HepG2 (cell line): ENCODE data around the gene TM9SF2. TPM values are rescaled to one million over a fixed set of nuclear protein-coding genes. Genes with fewer than 3 reads are reported as not detected.

ENCODE experiments used
- ATAC-seq: fragments of 200-7000 bp; cut with Tn5 transposase; 3 replicates; pipeline ENCODE4 v1.9.1; 2020; ENCODE audit warnings: mild to moderate bottlenecking, moderate library complexity
- BruUV-seq: library from RNA; stranded (reverse); fragments of 400-500 nt; replicated peaks from 2 replicates; lab custom pipeline; 2021; lab: Mats Ljungman, UMichigan
- CTCF ChIA-PET: fragments of 300-600 bp; formaldehyde crosslinking; extraction: SDS; loops from one replicate; lab custom pipeline; 2021; ENCODE audit warnings: low total read pairs, inconsistent platforms, low intra/inter-chr PET ratio; lab: Yijun Ruan, JAX
- POLR2A ChIA-PET: fragments of 350-600 bp; sonication (Branson Sonifier 250); formaldehyde crosslinking; loops from one replicate; lab custom pipeline; 2020; ENCODE audit warnings: antibody characterized with exemption, inconsistent platforms; lab: Yijun Ruan, JAX
- DNase-seq: peaks from one replicate; pipeline ENCODE4 v3.0.0-alpha.2; 2015; ENCODE audit warnings: low spot score
- FAIRE-seq: peaks from 3 replicates; lab custom pipeline; 2011; peaks lifted over from hg19 to GRCh38; lab: Jason Lieb, UNC
- H2AFZ ChIP-seq: one replicate; pipeline ENCODE4 v1.6.1; 2011; ENCODE audit warnings: low read length, inconsistent platforms
- H3K27ac ChIP-seq: fragments of 300-600 bp; 3 replicates; pipeline ENCODE4 v1.8.0; 2011; ENCODE audit warnings: mixed run types, mild to moderate bottlenecking, mixed read lengths, low read length, inconsistent platforms; ENCODE audit not compliant: insufficient read depth; ENCODE audit errors: extremely low read length
- H3K27me3 ChIP-seq, 2 experiments: fragments of 200-600 bp in 1 of 2; 2 replicates in 1 of 2; 3 replicates in 1 of 2; pipeline versions ENCODE4 v1.6.0 to v1.8.0; 2011; ENCODE audit warnings: low read length in 2 of 2, mild to moderate bottlenecking in 2 of 2, moderate library complexity in 2 of 2, inconsistent platforms in 1 of 2; ENCODE audit not compliant: insufficient read depth in 2 of 2, control insufficient read depth in 1 of 2
- H3K36me3 ChIP-seq, 2 experiments: fragments of 200-600 bp in 1 of 2; replicated peaks in 1 of 2; 2 replicates in 1 of 2; 3 replicates in 1 of 2; pipeline versions ENCODE4 v1.5.1 to v1.8.0; 2011; ENCODE audit warnings: low read length in 2 of 2, inconsistent platforms in 1 of 2; ENCODE audit not compliant: insufficient read depth in 2 of 2, control insufficient read depth in 1 of 2
- H3K4me1 ChIP-seq: 2 replicates; pipeline ENCODE4 v1.5.1; 2012; ENCODE audit warnings: low read length, inconsistent platforms; ENCODE audit not compliant: insufficient read depth
- H3K4me2 ChIP-seq: 2 replicates; pipeline ENCODE4 v1.6.0; 2011; ENCODE audit warnings: low read depth, low read length, inconsistent platforms
- H3K4me3 ChIP-seq, 3 experiments: fragments of 200-600 bp in 1 of 3; sonication (generic), shearing (Covaris generic) in 1 of 3; replicated peaks in 1 of 3; 2 replicates each; pipeline ENCODE4 v1.5.1; 2011 to 2016; ENCODE audit warnings: low read length in 3 of 3, inconsistent platforms in 2 of 3, low read depth in 2 of 3, mild to moderate bottlenecking in 2 of 3, control low read depth in 1 of 3, mixed read lengths in 1 of 3; ENCODE audit not compliant: insufficient read depth in 1 of 3
- H3K79me2 ChIP-seq: one replicate; pipeline ENCODE4 v1.6.1; 2011; ENCODE audit warnings: low read length, inconsistent platforms; ENCODE audit not compliant: insufficient read depth
- H3K9ac ChIP-seq: 2 replicates; pipeline ENCODE4 v1.6.0; 2011; ENCODE audit warnings: mild to moderate bottlenecking, low read depth, low read length, inconsistent platforms; ENCODE audit not compliant: insufficient read depth
- H3K9me3 ChIP-seq: 2 replicates; pipeline ENCODE4 v1.5.1; 2012; ENCODE audit warnings: mild to moderate bottlenecking, low read length
- H4K20me1 ChIP-seq: 2 replicates; pipeline ENCODE4 v1.6.0; 2011; ENCODE audit warnings: inconsistent platforms, mild to moderate bottlenecking, low read length, moderate library complexity; ENCODE audit not compliant: insufficient read depth
- AGO2 ChIP-seq: fragments of 200-400 bp; formaldehyde crosslinking; optimal IDR thresholded peaks from 2 replicates; pipeline ENCODE3; 2017; ENCODE audit warnings: mild to moderate bottlenecking, low read depth, low read length, moderate library complexity
- AKNA ChIP-seq: sonication (generic); formaldehyde crosslinking; IDR thresholded peaks from 2 replicates; pipeline ENCODE4 v1.4.0; 2020; ENCODE audit warnings: missing genetic modification reagents, borderline replicate concordance
- FOXA3 ChIP-seq: IDR thresholded peaks from 2 replicates; pipeline ENCODE4 v1.6.1; 2016; ENCODE audit warnings: missing genetic modification reagents, missing compliant biosample characterization
- MAFF ChIP-seq: IDR thresholded peaks from 2 replicates; pipeline ENCODE4 v1.6.1; 2011; ENCODE audit warnings: low read depth, low read length, improper control_type of control experiment
- MAFK ChIP-seq, 2 experiments: IDR thresholded peaks in 1 of 2; conservative IDR thresholded peaks in 1 of 2; 2 replicates each; pipeline ENCODE4 v1.6.1; 2011; ENCODE audit warnings: improper control_type of control experiment in 2 of 2, low read length in 2 of 2
- MLLT10 ChIP-seq: sonication (generic); formaldehyde crosslinking; IDR thresholded peaks from 2 replicates; pipeline ENCODE4 v1.4.0; 2020; ENCODE audit warnings: missing genetic modification reagents
- MLX ChIP-seq: IDR thresholded peaks from 2 replicates; pipeline ENCODE4 v1.6.1; 2016
- RAD51 ChIP-seq: fragments of 450-650 bp; IDR thresholded peaks from 2 replicates; pipeline ENCODE4 v1.6.1; 2016; ENCODE audit warnings: borderline replicate concordance
- USF2 ChIP-seq, 2 experiments: sonication (generic) in 1 of 2; formaldehyde crosslinking in 1 of 2; IDR thresholded peaks; 2 replicates each; pipeline versions ENCODE4 v1.5.1 to v1.6.1; 2011 to 2020; ENCODE audit warnings: borderline replicate concordance in 1 of 2, low read depth in 1 of 2, low read length in 1 of 2, mild to moderate bottlenecking in 1 of 2, missing genetic modification reagents in 1 of 2, moderate library complexity in 1 of 2
- WGBS: methylation state at CpG from one replicate; pipeline ENCODE4 v1.1.6; 2017; ENCODE audit warnings: low lambda C conversion rate; 5-methylcytosine and 5-hydroxymethylcytosine counted together
- in situ Hi-C: cut with HindIII; loops from 2 replicates; pipeline ENCODE4 v1.10.0; 2017; ENCODE audit warnings: low pct_unique_long_range_greater_than_20kb; ENCODE audit not compliant: extremely low pct_ligation_motif_present
- intact Hi-C: fragments of 100-400 bp; cut with micrococcal nuclease; formaldehyde crosslinking; loops from one replicate; pipeline ENCODE4 v1.10.0; 2022; ENCODE audit not compliant: unreplicated experiment
- polyA plus RNA-seq, 8 experiments: library from polyadenylated mRNA; depleted of rRNA in 3 of 8; stranded (reverse) in 7 of 8; unstranded in 1 of 8; fragments of >200 nt; fragmentation: Illumina TruSeq in 4 of 8; extraction: Trizol in 4 of 8; gene quantifications; 2 replicates each; pipeline versions ENCODE4 v1.2.1 to v1.2.3, GENCODE V29; 2011 to 2016; ENCODE audit warnings: low read depth in 4 of 8, missing spikeins in 1 of 8, mixed read lengths in 1 of 8; ENCODE audit not compliant: insufficient read depth in 1 of 8
- total RNA-seq, 5 experiments: library from RNA; depleted of rRNA; stranded (reverse); fragments of >200 nt; fragmentation: Illumina TruSeq; extraction: Trizol; gene quantifications; 2 replicates each; pipeline ENCODE4 v1.2.3, GENCODE V29; 2016; ENCODE audit warnings: low read depth in 1 of 5

Gene TM9SF2
- total and polyA plus RNA-seq, 2 of the 13 experiments (the other 11 are each of a cell fraction or from before 2014, with no cell fraction given) = 94.1 to 123 TPM

GRCh38 chr13:99454518-99455183 is 46.6 kb upstream of the TM9SF2 start:
- Histone ChIP-seq H3K36me3 (no peaks in the 10 kb centered on the region), H3K9ac (no peak overlapping the region), H3K4me2 (no peak overlapping the region), H3K27me3 (peaks cover 0 to 22% of the 10 kb centered on the region in 2 experiments; a peak in 2 of 5 replicates), H3K79me2 (no peaks in the 10 kb centered on the region), H3K4me3 (no peak overlapping the region), H2AFZ (no peak overlapping the region), H4K20me1 (no peaks in the 10 kb centered on the region), H3K9me3 (no peaks in the 10 kb centered on the region), H3K4me1 (no peaks in the 10 kb centered on the region), H3K27ac (no peak overlapping the region)
- no TSS peak for BruUV-seq
- no peak for DNase-seq
- intact Hi-C loops = no loop called here
- WGBS = 35% methylated on average over 9 of the region's 9 CpGs
- ChIA-PET POLR2A (no interaction called here), CTCF (no interaction called here)
- TF ChIP-seq AGO2 = no peak
- no peak for TF ChIP-seq FOXA3
- TF ChIP-seq MAFF = peak; percentile 89
- no peak for TF ChIP-seq MLX (CRISPR knock-in tag)
- no peak for TF ChIP-seq MLLT10
- TF ChIP-seq MAFK (conservative IDR thresholded peaks at IDR 0.05 in 1 of 2, IDR thresholded peaks at IDR 0.05 in 1 of 2; ENCODE audit: low read length in 2 of 2) = peak; percentile 90 to 93
- TF ChIP-seq RAD51 = peak; percentile 60; the same call in 1 of the 2 replicates
- TF ChIP-seq AKNA (CRISPR knock-in tag) = no peak
- TF ChIP-seq USF2 (IDR thresholded peaks at IDR 0.05; ENCODE audit: low read depth, low read length) = peak; percentile 48; the same call in 1 of the 2 replicates
- no peak for TF ChIP-seq USF2 (CRISPR knock-in tag; IDR thresholded peaks at IDR 0.05; ENCODE audit: borderline replicate concordance)
- in situ Hi-C loops = no loop called here
- no peak for ATAC-seq
- FAIRE-seq = no peak
